PC-3 (cell line): ENCODE measurements around the gene CTNNA3.

ENCODE experiments used
- CTCF ChIP-seq: fragments of 300-600 bp; sonication (generic); conservative IDR thresholded peaks from 2 replicates; pipeline ENCODE4 v1.5.1; 2017; ENCODE audit warnings: antibody characterized with exemption, low read depth, mild to moderate bottlenecking, low read length
- EZH2 ChIP-seq: fragments of 300-600 bp; sonication (generic); IDR thresholded peaks from one replicate; pipeline ENCODE4 v1.6.1; 2017; ENCODE audit warnings: antibody characterized with exemption, mild to moderate bottlenecking, low read length; ENCODE audit not compliant: unreplicated experiment
- EZH2phosphoT487 ChIP-seq: fragments of 300-600 bp; sonication (generic); IDR thresholded peaks from 2 replicates; pipeline ENCODE4 v1.6.1; 2018; ENCODE audit warnings: mild to moderate bottlenecking, antibody characterized with exemption, low read length, borderline replicate concordance

- no peak for TF ChIP-seq EZH2
- no peak for TF ChIP-seq CTCF
- TF ChIP-seq EZH2phosphoT487 = no peak
These were observed 1174.5 kb downstream of the CTNNA3 start for GRCh38 chr10:66521506-66521905.
